GM21723 (cell line): ENCODE results near the gene PTPRR.

Source experiments
- ATAC-seq: cut with Tn5 transposase; IDR thresholded peaks from one replicate; pipeline ENCODE4 v1.9.1; 2021; ENCODE audit warnings: mild to moderate bottlenecking, moderate library complexity; ENCODE audit not compliant: unreplicated experiment

PTPRR gene

GRCh38 chr12:70706611-70707010 lies 213.9 kb downstream of the PTPRR start:
- no peak for ATAC-seq

DNA sequence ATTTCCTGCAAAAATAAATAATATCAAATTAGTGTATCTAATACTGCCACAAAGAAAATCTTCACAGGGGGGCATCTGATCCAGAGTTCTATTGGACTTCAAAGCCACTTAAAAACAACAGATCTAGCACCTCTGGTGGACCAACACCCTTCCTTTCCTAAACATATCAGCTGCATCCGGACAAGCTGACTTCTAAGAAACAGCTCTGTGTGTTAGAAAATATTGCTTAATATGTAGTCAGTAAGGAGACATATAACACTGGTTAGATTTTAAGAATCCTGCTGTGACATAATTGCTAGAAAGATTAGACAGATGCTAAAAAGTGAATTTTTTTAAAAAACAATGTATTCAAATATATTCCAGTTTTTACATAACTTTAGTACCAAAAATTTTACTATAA lies 222.2 kb downstream of the PTPRR start:
- ATAC-seq, result no peak

DNA sequence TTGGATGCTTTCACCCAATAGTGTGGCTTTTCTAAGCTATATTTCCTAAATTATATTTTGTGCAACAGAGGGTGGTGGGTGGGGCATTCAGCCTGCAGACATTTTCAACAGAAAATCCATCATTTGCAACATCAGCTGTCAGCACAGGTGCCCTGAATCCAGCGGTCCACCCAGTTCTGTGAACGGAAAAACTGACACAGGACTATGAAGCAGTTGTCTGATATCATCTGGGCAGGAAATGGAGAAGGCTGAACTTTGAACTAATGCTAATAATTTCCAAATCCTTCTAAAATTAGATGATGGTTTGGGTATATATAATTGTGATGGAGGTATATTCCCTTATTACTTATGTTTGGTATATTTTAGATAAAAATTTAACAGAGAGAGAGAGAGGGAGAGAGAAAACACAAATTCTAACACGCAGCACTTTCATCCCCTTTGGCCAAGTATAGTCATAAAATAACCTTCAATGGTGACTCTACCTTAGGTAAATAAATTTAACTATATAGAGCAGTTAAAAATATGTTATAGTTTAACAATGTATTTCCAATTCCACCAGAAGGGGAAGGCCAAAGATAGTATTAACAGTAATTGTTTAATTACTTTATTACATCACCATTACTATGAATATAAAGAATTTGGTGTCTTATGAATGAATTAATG lies 225.0 kb downstream of the PTPRR start:
- no peak for ATAC-seq

GRCh38 chr12:70692681-70693288 lies 227.8 kb downstream of the PTPRR start:
- no peak for ATAC-seq

DNA sequence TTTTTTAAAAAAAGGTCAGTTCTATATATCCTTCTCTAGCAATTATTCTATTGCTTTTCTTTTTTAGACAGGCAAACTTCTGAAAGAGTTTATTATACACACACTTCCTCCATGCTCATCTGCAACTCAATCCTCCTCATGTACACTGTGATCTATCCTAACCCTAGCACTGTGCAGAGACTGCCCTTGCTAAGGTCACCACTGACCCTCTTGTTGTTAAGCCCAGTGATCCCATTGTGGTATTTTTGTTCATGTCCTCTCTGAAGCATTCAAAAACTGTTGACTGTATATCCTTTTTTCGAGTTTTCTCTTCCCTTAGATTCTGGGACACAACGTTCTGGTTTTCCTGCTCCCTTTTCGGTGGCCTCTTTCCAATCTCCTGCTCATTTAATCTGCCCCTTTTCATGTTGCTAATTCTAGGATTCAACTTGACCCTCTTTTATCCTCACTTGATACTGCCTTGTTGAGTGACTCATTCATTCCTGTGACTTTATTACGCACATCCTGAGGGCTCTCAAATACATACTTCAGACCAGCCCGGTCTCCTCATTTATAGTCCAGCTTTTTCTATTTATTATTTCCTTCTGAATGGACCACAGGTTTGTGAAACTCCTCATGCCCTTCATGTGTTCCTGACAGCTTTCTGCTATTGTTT lies 229.4 kb downstream of the PTPRR start:
- ATAC-seq, result no peak

GRCh38 chr12:70686907-70687306 lies 233.6 kb downstream of the PTPRR start:
- ATAC-seq, result no peak

- ATAC-seq, result no peak
Measured at GRCh38 chr12:70686299-70686698, 234.2 kb downstream of the PTPRR start.

DNA sequence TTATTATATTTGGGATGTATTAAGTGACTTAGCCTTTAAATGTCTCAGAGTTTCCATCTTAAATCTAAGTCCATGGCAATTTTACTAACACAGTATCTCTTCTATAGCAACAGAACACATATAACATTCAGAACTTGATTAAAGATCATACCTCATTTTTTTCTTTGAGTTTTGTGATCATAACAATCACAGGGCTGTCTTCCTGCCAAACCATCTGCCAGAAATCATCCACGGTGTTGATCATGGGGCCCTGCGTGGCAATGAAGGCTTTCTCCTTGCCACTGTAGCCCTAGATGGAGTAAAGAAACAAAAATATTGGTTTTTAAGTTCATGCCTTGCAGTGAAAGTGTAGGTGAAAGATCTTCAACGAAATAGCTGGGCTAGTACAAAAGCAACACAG lies 236.6 kb downstream of the PTPRR start:
- no peak for ATAC-seq

DNA sequence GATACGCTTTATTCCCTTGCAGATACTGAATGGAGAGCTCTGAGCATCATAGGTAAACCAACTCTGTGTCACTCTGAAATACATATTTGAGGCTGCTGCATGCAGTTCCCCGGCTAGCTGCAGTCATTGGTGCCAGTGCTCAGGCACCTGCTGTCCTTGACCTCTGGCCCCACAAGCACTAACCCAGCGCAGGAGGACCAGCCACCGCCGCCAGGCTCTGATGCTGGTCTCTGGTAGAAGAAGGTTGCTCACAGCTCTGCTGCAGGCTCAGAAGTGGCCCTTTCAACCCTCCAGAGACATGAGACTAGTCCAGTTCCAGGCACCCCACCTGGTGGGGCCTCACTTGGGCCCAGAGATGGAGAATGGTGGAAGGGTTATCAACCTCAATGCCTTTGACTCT lies 248.8 kb downstream of the PTPRR start:
- ATAC-seq, result no peak

DNA sequence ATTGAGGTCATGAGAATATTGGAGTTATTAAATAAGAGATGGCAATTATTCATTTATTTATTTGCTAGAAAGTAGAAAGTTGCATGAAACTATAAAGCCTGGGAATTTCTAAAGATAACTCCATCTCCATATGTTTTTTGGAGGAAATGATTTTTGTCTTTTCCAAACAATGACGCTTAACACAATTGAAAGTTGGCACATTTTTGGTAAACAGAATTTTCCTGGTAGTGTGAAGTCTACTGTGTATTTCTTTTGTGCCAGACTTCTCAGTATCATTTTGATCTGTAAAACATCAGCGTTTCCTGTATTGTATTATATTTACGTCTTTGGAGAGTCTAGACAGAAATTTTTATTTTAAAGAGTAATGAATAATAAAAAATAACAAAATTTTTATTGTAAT lies 249.6 kb downstream of the PTPRR start:
- ATAC-seq, result no peak

GRCh38 chr12:70667253-70667652 lies 253.3 kb downstream of the PTPRR start:
- no peak for ATAC-seq

DNA sequence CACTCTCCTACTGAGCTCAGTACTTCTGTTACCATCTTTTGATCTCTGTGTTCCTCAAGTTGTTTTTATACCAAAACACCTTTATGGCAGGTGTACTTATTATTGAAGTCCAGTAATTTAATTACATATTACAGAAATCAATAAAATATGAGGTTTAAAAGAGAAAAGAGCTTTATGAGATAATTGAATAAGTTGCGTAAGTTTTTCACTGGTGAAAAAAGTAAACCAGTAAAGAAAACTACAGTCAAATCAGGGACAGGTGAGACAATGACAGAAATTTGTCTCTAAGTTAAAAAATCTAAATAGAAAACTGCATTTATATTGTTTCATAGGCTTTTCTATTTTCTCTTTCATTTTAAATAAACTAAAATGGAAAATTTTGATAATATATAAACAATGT lies 254.2 kb downstream of the PTPRR start:
- ATAC-seq, result no peak

DNA sequence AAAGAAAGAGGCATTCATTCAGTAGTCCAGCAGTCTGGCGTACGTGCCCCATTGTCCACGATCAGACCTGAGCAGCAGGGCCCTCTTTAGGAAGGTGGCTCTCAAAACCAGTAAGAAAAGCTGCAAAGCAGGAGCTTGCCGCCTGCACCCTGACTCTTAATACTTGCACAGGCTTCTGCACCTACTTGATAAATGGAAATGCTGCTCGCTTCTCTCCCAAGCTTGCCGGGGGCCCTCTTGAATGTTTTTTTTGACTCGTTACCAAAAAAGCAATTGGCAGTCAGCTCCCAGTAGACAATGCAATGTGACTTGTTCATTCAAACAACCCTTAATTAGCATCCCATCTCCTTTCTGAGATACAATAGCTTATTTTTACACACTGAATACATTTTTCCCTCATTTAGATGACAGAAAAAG lies 256.1 kb downstream of the PTPRR start:
- ATAC-seq, result no peak

GRCh38 chr12:70663838-70664237 lies 256.7 kb downstream of the PTPRR start:
- ATAC-seq, result no peak

DNA sequence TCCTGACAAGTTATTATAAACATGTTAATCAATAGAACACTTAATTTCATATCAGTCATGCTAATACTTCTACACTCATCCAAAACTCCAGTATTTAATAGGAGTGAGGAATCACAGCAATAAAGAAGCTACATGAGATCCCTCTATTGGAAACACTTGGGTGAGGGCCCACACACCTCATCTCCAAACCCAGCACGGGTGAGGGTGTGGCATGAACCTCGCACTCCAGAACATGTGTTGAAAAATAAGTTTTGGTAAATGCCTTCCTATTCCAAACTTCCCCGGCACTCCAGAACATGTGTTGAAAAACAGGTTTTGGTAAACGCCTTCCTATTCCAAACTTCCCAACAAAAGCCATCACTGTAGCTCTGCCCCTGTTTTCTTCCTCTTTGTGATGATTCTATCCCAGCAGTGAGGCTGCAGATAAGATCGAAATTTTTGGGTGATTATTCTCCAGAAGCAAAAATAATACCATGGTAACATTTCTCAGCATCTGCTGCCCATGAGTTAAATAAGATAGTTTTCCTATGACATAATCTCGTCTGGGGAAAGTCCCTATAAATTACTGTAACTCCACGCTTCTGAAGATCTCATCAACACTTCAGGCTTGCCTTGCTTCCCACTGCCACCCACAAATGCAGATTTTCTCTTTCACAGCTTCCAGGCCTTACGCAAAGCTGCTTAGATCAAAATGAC lies 258.9 kb downstream of the PTPRR start:
- no peak for ATAC-seq

GRCh38 chr12:70660620-70661219 lies 259.8 kb downstream of the PTPRR start:
- ATAC-seq, result no peak

DNA sequence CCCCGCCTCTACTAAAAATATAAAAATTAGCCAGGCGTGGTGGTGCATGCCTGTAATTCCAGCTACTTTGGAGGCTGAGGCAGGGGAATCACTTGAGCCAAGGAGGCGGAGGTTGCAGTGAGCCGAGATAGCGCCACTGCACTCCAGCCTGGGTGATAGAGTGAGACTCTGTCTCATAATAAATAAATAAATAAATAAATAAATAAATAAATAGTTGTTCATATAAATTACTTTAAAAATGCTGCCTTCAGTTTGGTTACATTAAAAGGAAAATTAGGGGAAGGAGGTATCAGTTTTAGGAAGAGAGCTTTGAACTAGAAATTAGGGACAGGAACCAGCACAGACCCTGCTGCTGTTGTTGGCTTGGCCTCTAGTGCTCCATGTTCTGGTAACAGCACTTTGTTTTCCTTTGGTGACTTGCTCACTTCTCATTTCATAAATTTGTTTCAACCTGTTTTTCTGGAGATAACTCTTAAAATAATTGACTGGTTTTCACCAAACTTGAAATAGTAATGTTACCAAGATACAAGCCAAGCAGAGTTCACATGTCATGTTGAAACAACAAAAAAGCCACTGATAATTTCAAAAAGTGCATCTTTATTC lies 260.4 kb downstream of the PTPRR start:
- no peak for ATAC-seq

DNA sequence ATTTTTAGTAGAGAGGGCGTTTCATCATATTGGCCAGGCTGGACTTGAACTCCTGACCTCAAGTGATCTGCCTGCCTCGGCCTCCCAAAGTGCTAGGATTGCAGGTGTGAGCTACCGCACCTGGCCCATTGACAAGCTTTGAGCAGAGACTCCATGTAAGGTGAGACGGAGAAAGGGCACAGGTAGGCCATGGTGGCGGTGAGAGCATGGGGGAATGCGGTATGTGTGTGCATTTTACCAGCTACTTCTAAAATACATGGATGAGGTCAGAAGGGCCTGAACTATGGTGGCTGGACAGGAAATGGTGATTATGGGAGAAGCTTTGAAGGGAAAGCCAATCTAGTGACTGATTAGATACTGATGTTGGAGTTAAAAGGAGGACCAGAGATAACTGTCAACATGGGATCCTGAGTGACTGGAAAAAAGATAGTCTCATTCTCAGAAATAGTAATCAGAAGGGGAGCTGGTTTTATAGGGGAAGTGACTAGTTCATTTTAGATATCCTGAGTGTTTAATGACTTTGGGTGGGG lies 261.4 kb downstream of the PTPRR start:
- ATAC-seq, result no peak

- no peak for ATAC-seq
Measured at GRCh38 chr12:70657616-70658286, 262.8 kb downstream of the PTPRR start.

DNA sequence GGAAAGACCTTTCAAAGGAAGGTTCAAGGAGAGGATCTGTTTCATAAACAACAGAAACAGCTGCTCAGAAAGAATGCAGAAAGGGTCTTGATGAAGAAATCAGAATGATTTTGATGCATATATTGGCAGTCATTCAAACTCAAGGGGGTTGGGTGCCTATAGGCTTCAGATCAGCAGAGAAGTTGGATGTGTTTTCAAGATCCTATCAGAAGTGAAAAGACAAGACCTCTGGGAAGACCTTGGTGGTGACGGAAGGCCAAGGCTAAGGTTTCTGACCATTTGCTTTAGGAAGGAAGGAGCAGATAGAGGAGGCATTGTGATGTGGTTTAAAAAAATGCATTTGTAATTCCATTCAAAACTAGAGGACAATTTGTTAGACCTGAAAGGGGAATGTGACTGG lies 268.1 kb downstream of the PTPRR start:
- no peak for ATAC-seq
